Neural progenitor cell (in vitro differentiated cells): ENCODE results near the gene ASIC3. TPM values are rescaled to one million over a fixed set of nuclear protein-coding genes. Genes with fewer than 3 reads are reported as not detected.

ENCODE experiments used
- DNase-seq: peaks from one replicate; pipeline ENCODE4 v3.0.0-alpha.2; 2016; ENCODE audit warnings: low spot score
- H2AFZ ChIP-seq: fragments of 200-600 bp; sonication (generic); replicated peaks from 2 replicates; pipeline ENCODE4 v1.6.1; 2016; ENCODE audit warnings: antibody characterized with exemption
- H3F3A ChIP-seq: fragments of 200-600 bp; sonication (generic); 2 replicates; pipeline ENCODE4 v1.6.1; 2016; ENCODE audit warnings: antibody characterized with exemption, low read depth
- H3K27ac ChIP-seq: fragments of 200-600 bp; sonication (generic); 2 replicates; pipeline ENCODE4 v1.5.1; 2016; ENCODE audit warnings: mild to moderate bottlenecking
- H3K27me3 ChIP-seq: fragments of 200-600 bp; sonication (generic); 2 replicates; pipeline ENCODE4 v1.6.1; 2016; ENCODE audit warnings: mild to moderate bottlenecking, moderate library complexity
- H3K36me3 ChIP-seq: fragments of 200-600 bp; sonication (generic); 2 replicates; pipeline ENCODE4 v1.5.1; 2016
- H3K4me1 ChIP-seq: fragments of 200-600 bp; sonication (generic); 2 replicates; pipeline ENCODE4 v1.6.1; 2016; ENCODE audit warnings: mixed run types
- H3K4me2 ChIP-seq: fragments of 200-600 bp; sonication (generic); 2 replicates; pipeline ENCODE4 v1.6.1; 2016
- H3K4me3 ChIP-seq: fragments of 200-600 bp; sonication (generic); 2 replicates; pipeline ENCODE4 v1.5.1; 2016
- H3K79me2 ChIP-seq: fragments of 200-600 bp; sonication (generic); 2 replicates; pipeline ENCODE4 v1.6.1; 2016; ENCODE audit warnings: low read depth
- H3K9ac ChIP-seq: fragments of 200-600 bp; sonication (generic); 2 replicates; pipeline ENCODE4 v1.6.1; 2016
- H3K9me3 ChIP-seq: fragments of 200-600 bp; sonication (generic); 2 replicates; pipeline ENCODE4 v1.5.1; 2016; ENCODE audit warnings: low read depth
- H4K20me1 ChIP-seq: fragments of 200-600 bp; sonication (generic); 2 replicates; pipeline ENCODE4 v1.6.1; 2016; ENCODE audit warnings: low read depth
- H3K27ac Mint-ChIP-seq: 3 replicates; pipeline ENCODE4 v1.8.0; 2021; ENCODE audit warnings: mixed read lengths
- H3K27me3 Mint-ChIP-seq: 2 replicates; pipeline ENCODE4 v1.8.0; 2022; ENCODE audit warnings: low read depth, mild to moderate bottlenecking, inconsistent platforms, moderate library complexity, mixed read lengths; ENCODE audit not compliant: insufficient read depth
- H3K36me3 Mint-ChIP-seq: 3 replicates; pipeline ENCODE4 v1.8.0; 2021; ENCODE audit warnings: mixed read lengths
- H3K4me1 Mint-ChIP-seq: 3 replicates; pipeline ENCODE4 v1.8.0; 2021; ENCODE audit warnings: mixed read lengths
- H3K4me3 Mint-ChIP-seq: 3 replicates; pipeline ENCODE4 v1.8.0; 2021; ENCODE audit warnings: mild to moderate bottlenecking, moderate library complexity, mixed read lengths
- H3K9me3 Mint-ChIP-seq: 3 replicates; pipeline ENCODE4 v1.8.0; 2020; ENCODE audit warnings: mixed read lengths
- CTCF ChIP-seq: fragments of 200-600 bp; sonication (generic); IDR thresholded peaks from 2 replicates; pipeline ENCODE4 v1.5.1; 2017; ENCODE audit warnings: antibody characterized with exemption, mild to moderate bottlenecking
- EZH2 ChIP-seq: fragments of 200-600 bp; sonication (generic); IDR thresholded peaks from 2 replicates; pipeline ENCODE4 v1.6.1; 2017; ENCODE audit warnings: antibody characterized with exemption, mild to moderate bottlenecking, moderate library complexity
- EZH2phosphoT487 ChIP-seq: fragments of 200-600 bp; sonication (generic); IDR thresholded peaks from 2 replicates; pipeline ENCODE4 v1.6.1; 2017; ENCODE audit warnings: antibody characterized with exemption
- total RNA-seq: library from RNA; depleted of rRNA; stranded (reverse); fragments of >200 nt; gene quantifications from 2 replicates; pipeline ENCODE4 v1.2.3, GENCODE V29; 2015; ENCODE audit warnings: low replicate concordance

ASIC3 gene
- total RNA-seq, 1 donor from 2014 or later, result not detected

GRCh38 chr7:151012031-151012692 is 36.2 kb upstream of the ASIC3 start:
- Histone ChIP-seq H3K27ac (no peak overlapping the region), H3F3A (peaks cover 35% of the 10 kb centered on the region), H3K36me3 (no peaks in the 10 kb centered on the region), H3K79me2 (no peaks in the 10 kb centered on the region), H2AFZ (peak overlapping the region; percentile 46), H4K20me1 (no peaks in the 10 kb centered on the region), H3K4me1 (peaks cover 42% of the 10 kb centered on the region), H3K4me3 (no peak overlapping the region), H3K27me3 (peaks cover 25% of the 10 kb centered on the region), H3K4me2 (peak overlapping the region; percentile 70), H3K9me3 (no peaks in the 10 kb centered on the region), H3K9ac (no peak overlapping the region)
- Mint-ChIP-seq H3K27me3 (peaks cover 9% of the 10 kb centered on the region), H3K36me3 (peaks cover 10% of the 10 kb centered on the region), H3K4me3 (peak overlapping the region; percentile 33), H3K9me3 (peaks cover 1% of the 10 kb centered on the region), H3K27ac (peak overlapping the region; percentile 91), H3K4me1 (peaks cover 53% of the 10 kb centered on the region)
- no peak for DNase-seq
- TF ChIP-seq EZH2phosphoT487, result no peak
- TF ChIP-seq CTCF, result no peak

- H3K9me3 Mint-ChIP-seq, result peaks cover 1% of the 10 kb centered on the region
- Histone ChIP-seq H3K79me2 (no peaks in the 10 kb centered on the region), H3K27ac (no peak overlapping the region), H3K9me3 (no peaks in the 10 kb centered on the region), H4K20me1 (no peaks in the 10 kb centered on the region), H2AFZ (peak overlapping the region; percentile 46), H3F3A (peaks cover 36% of the 10 kb centered on the region), H3K9ac (no peak overlapping the region), H3K4me2 (peak overlapping the region; percentile 70), H3K36me3 (no peaks in the 10 kb centered on the region), H3K27me3 (peaks cover 33% of the 10 kb centered on the region), H3K4me3 (peak overlapping the region; percentile 27), H3K4me1 (peaks cover 44% of the 10 kb centered on the region)
- peaks cover 6% of the 10 kb centered on the region for H3K27me3 Mint-ChIP-seq
- H3K4me3 Mint-ChIP-seq, result peak overlapping the region; percentile 33
- H3K27ac Mint-ChIP-seq, result peak overlapping the region; percentile 27
- peaks cover 55% of the 10 kb centered on the region for H3K4me1 Mint-ChIP-seq
- peak; percentile 71 for TF ChIP-seq CTCF
- no peak for TF ChIP-seq EZH2
- peaks cover 10% of the 10 kb centered on the region for H3K36me3 Mint-ChIP-seq
- DNase-seq, result peak; percentile 85
Observed at GRCh38 chr7:151012911-151013347, 35.4 kb upstream of the ASIC3 start.

DNA sequence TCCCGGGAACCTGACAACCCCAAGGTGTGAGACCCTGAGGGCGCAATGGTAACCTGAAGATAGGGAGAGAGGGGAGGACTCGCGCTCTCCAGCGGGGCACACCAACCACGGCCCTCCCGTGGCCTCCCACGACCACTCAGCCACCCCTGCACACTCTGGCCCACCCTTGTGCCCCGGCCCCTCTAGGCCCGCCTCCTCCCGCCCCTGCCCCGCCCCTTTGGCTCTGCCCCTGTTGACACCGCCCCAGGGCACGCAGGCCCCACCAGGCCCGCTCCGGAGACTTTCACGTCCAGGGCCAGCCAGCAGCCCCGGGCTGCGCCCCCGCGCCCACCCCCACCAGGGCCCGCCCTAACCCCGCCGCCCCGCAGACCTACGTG is 35.0 kb upstream of the ASIC3 start:
- Mint-ChIP-seq H3K4me1 (peaks cover 55% of the 10 kb centered on the region), H3K27ac (no peak overlapping the region), H3K27me3 (peaks cover 7% of the 10 kb centered on the region), H3K4me3 (no peak overlapping the region), H3K9me3 (peaks cover 1% of the 10 kb centered on the region), H3K36me3 (peaks cover 10% of the 10 kb centered on the region)
- Histone ChIP-seq H2AFZ (peak overlapping the region; percentile 60), H3K4me3 (peak overlapping the region; percentile 50), H3K4me2 (peak overlapping the region; percentile 70), H3K9me3 (no peaks in the 10 kb centered on the region), H3K79me2 (no peaks in the 10 kb centered on the region), H3F3A (peaks cover 32% of the 10 kb centered on the region), H3K4me1 (peaks cover 41% of the 10 kb centered on the region), H3K36me3 (no peaks in the 10 kb centered on the region), H3K27ac (no peak overlapping the region), H4K20me1 (no peaks in the 10 kb centered on the region), H3K9ac (no peak overlapping the region), H3K27me3 (peaks cover 37% of the 10 kb centered on the region)
- TF ChIP-seq EZH2phosphoT487 (no peak), CTCF (no peak), EZH2 (no peak)
- no peak for DNase-seq
